SK-N-SH (cell line): ENCODE data around the gene MAP1LC3A. TPM values are rescaled to one million over a fixed set of nuclear protein-coding genes. Genes with fewer than 3 reads are reported as not detected.
A peak's percentile ranks its signal among the peaks of the same experiment; 100 is the strongest.

Experiments
- CTCF ChIA-PET: fragments of 300-600, 350-600 bp; formaldehyde crosslinking; extraction: SDS; loops from one replicate; lab custom pipeline; 2021; lab: Yijun Ruan, JAX
- POLR2A ChIA-PET: fragments of 350-600 bp; sonication (Branson Sonifier 250); formaldehyde crosslinking; extraction: SDS; loops from one replicate; lab custom pipeline; 2020; ENCODE audit warnings: antibody characterized with exemption, inconsistent platforms; lab: Yijun Ruan, JAX
- DNase-seq: peaks from one replicate; pipeline ENCODE4 v3.0.0; 2012
- H2AFZ ChIP-seq: fragments of 200-600 bp; sonication (generic); 2 replicates; pipeline ENCODE4 v1.8.1; 2016; ENCODE audit warnings: antibody characterized with exemption, mild to moderate bottlenecking, low read depth
- H3F3A ChIP-seq: fragments of 200-600 bp; sonication (generic); replicated peaks from 2 replicates; pipeline ENCODE3; 2016; ENCODE audit warnings: antibody characterized with exemption, mild to moderate bottlenecking; ENCODE audit not compliant: insufficient read depth
- H3K27ac ChIP-seq, 2 experiments: fragments of 200-500 bp in 1 of 2; fragments of 200-600 bp in 1 of 2; sonication (Bioruptor generic) in 1 of 2; sonication (generic), shearing (Covaris generic) in 1 of 2; 2 replicates each; pipeline versions ENCODE4 v1.5.1 to v1.6.1; 2014 to 2016; ENCODE audit warnings: low read depth in 2 of 2, inconsistent platforms in 1 of 2, low read length in 1 of 2, mild to moderate bottlenecking in 1 of 2, mixed read lengths in 1 of 2
- H3K27me3 ChIP-seq: fragments of 200-600 bp; sonication (generic), shearing (Covaris generic); 2 replicates; pipeline ENCODE4 v1.6.1; 2016; ENCODE audit warnings: mixed run types; ENCODE audit not compliant: insufficient read depth
- H3K36me3 ChIP-seq, 2 experiments: fragments of 200-500 bp in 1 of 2; fragments of 200-600 bp in 1 of 2; sonication (Bioruptor generic) in 1 of 2; sonication (generic) in 1 of 2; replicated peaks in 1 of 2; 2 replicates each; pipeline versions ENCODE3 to v1.5.1; 2014 to 2016; ENCODE audit warnings: low read length in 1 of 2, mild to moderate bottlenecking in 1 of 2; ENCODE audit not compliant: insufficient read depth in 2 of 2, control insufficient read depth in 1 of 2
- H3K4me1 ChIP-seq, 2 experiments: fragments of 200-500 bp in 1 of 2; fragments of 200-600 bp in 1 of 2; sonication (Bioruptor generic) in 1 of 2; sonication (generic), shearing (Covaris generic) in 1 of 2; 2 replicates each; pipeline versions ENCODE4 v1.5.1 to v1.6.1; 2014 to 2016; ENCODE audit warnings: low read depth in 1 of 2, low read length in 1 of 2, mixed run types in 1 of 2; ENCODE audit not compliant: insufficient read depth in 2 of 2, control insufficient read depth in 1 of 2
- H3K4me2 ChIP-seq: fragments of 200-600 bp; sonication (generic), shearing (Covaris generic); 2 replicates; pipeline ENCODE4 v1.6.1; 2017; ENCODE audit warnings: mixed run types
- H3K4me3 ChIP-seq, 2 experiments: fragments of 200-500 bp in 1 of 2; fragments of 200-600 bp in 1 of 2; sonication (Bioruptor generic) in 1 of 2; sonication (generic), shearing (Covaris generic) in 1 of 2; 2 replicates each; pipeline versions ENCODE4 v1.5.1 to v1.8.1; 2014 to 2016; ENCODE audit warnings: low read depth in 2 of 2, inconsistent platforms in 1 of 2, low read length in 1 of 2, mild to moderate bottlenecking in 1 of 2, mixed read lengths in 1 of 2, moderate library complexity in 1 of 2
- H3K79me2 ChIP-seq: fragments of 200-600 bp; sonication (generic); 2 replicates; pipeline ENCODE4 v1.8.1; 2017; ENCODE audit warnings: mild to moderate bottlenecking; ENCODE audit not compliant: insufficient read depth
- H3K9ac ChIP-seq: fragments of 200-600 bp; sonication (generic); 2 replicates; pipeline ENCODE4 v1.6.1; 2017; ENCODE audit warnings: mixed run types
- H3K9me2 ChIP-seq: fragments of 200-600 bp; sonication (generic); 2 replicates; pipeline ENCODE4 v1.6.1; 2017; ENCODE audit warnings: mixed run types
- H3K9me3 ChIP-seq: fragments of 200-600 bp; sonication (generic); 2 replicates; pipeline ENCODE4 v1.6.1; 2017; ENCODE audit warnings: mixed run types, mild to moderate bottlenecking, moderate library complexity
- H4K20me1 ChIP-seq: fragments of 200-600 bp; sonication (generic); 2 replicates; pipeline ENCODE4 v1.6.1; 2017; ENCODE audit warnings: mild to moderate bottlenecking, mixed run types; ENCODE audit not compliant: insufficient read depth
- CHD2 ChIP-seq: fragments of 150-350 bp; IDR thresholded peaks from 2 replicates; pipeline ENCODE4 v1.6.1; 2018; ENCODE audit warnings: low read length; ENCODE audit not compliant: partially characterized antibody
- ELF1 ChIP-seq: IDR thresholded peaks from 2 replicates; pipeline ENCODE4 v1.4.0; 2012
- EP300 ChIP-seq, 2 experiments: IDR thresholded peaks; 2 replicates each; pipeline versions ENCODE4 v1.4.0 to v1.6.1; 2012; ENCODE audit warnings: borderline replicate concordance in 1 of 2, low read depth in 1 of 2, low read length in 1 of 2
- EZH2phosphoT487 ChIP-seq: fragments of 200-600 bp; sonication (generic); IDR thresholded peaks from 2 replicates; pipeline ENCODE4 v1.6.1; 2017; ENCODE audit warnings: low read depth, mixed run types, mild to moderate bottlenecking, antibody characterized with exemption, moderate library complexity, borderline replicate concordance
- FOSL2 ChIP-seq: IDR thresholded peaks from 2 replicates; pipeline ENCODE4 v1.4.0; 2012; ENCODE audit warnings: low read depth, mild to moderate bottlenecking, moderate library complexity, borderline replicate concordance
- FOXM1 ChIP-seq: IDR thresholded peaks from 2 replicates; pipeline ENCODE4 v1.4.0; 2012; ENCODE audit warnings: low read depth, mild to moderate bottlenecking
- GABPA ChIP-seq: IDR thresholded peaks from 2 replicates; pipeline ENCODE4 v1.4.0; 2012; ENCODE audit warnings: low read depth, mild to moderate bottlenecking
- GATA2 ChIP-seq: sonication (generic); formaldehyde crosslinking; IDR thresholded peaks from 2 replicates; pipeline ENCODE4 v1.5.0; 2020; ENCODE audit warnings: mild to moderate bottlenecking, missing genetic modification reagents
- MAX ChIP-seq: IDR thresholded peaks from 2 replicates; pipeline ENCODE4 v1.4.0; 2012; ENCODE audit warnings: low read depth
- MEF2A ChIP-seq: IDR thresholded peaks from 2 replicates; pipeline ENCODE4 v1.4.0; 2012; ENCODE audit warnings: low read depth, borderline replicate concordance
- NFIC ChIP-seq: IDR thresholded peaks from 2 replicates; pipeline ENCODE4 v1.4.0; 2012; ENCODE audit warnings: borderline replicate concordance
- PBX3 ChIP-seq: IDR thresholded peaks from 2 replicates; pipeline ENCODE4; 2012
- REST ChIP-seq: IDR thresholded peaks from 2 replicates; pipeline ENCODE4 v1.6.1; 2012; ENCODE audit warnings: mild to moderate bottlenecking, low read depth, low read length, moderate library complexity
- RFX5 ChIP-seq: IDR thresholded peaks from 2 replicates; pipeline ENCODE4 v1.6.1; 2012; ENCODE audit warnings: mild to moderate bottlenecking, improper control_type of control experiment, low read length
- RXRA ChIP-seq: IDR thresholded peaks from 2 replicates; pipeline ENCODE4 v1.4.0; 2012; ENCODE audit warnings: low read depth, mild to moderate bottlenecking, borderline replicate concordance
- SIN3A ChIP-seq: IDR thresholded peaks from 2 replicates; pipeline ENCODE4 v1.6.1; 2012; ENCODE audit warnings: low read depth, mild to moderate bottlenecking, low read length, moderate library complexity, borderline replicate concordance
- TAF1 ChIP-seq: IDR thresholded peaks from 2 replicates; pipeline ENCODE4 v1.6.1; 2012; ENCODE audit warnings: low read depth, mild to moderate bottlenecking, low read length, moderate library complexity, borderline replicate concordance
- TEAD4 ChIP-seq: IDR thresholded peaks from 2 replicates; pipeline ENCODE4 v1.4.0; 2012; ENCODE audit warnings: mild to moderate bottlenecking, borderline replicate concordance; ENCODE audit not compliant: insufficient read depth
- USF2 ChIP-seq: fragments of 150-350 bp; IDR thresholded peaks from 2 replicates; pipeline ENCODE4 v1.6.1; 2017; ENCODE audit warnings: antibody characterized with exemption, low read length, low read depth, borderline replicate concordance
- WGBS: methylation state at CpG from one replicate; pipeline ENCODE4 v1.1.6; 2017; ENCODE audit warnings: low lambda C conversion rate; 5-methylcytosine and 5-hydroxymethylcytosine counted together
- polyA plus RNA-seq, 3 experiments: library from polyadenylated mRNA; depleted of rRNA; stranded (reverse); fragments of >200 nt; gene quantifications; 2 replicates each; pipeline ENCODE4 v1.2.3, GENCODE V29; 2012

The MAP1LC3A gene
- polyA plus RNA-seq, 1 of the 3 experiments (the other 2 are of a cell fraction) = 24.9 TPM

GRCh38 chr20:34525342-34525708, 33.2 kb upstream of the MAP1LC3A start:
- Histone ChIP-seq H2AFZ (no peak overlapping the region), H3K4me2 (peak overlapping the region; percentile 53; the same call in 1 of the 2 replicates), H3K9me3 (no peaks in the 10 kb centered on the region), H3K4me3 (no peak overlapping the region), H3K27ac (peak overlapping the region in 1 of 2 experiments; percentile 75; a peak in 2 of 4 replicates), H3K4me1 (peaks cover 15 to 17% of the 10 kb centered on the region in 2 experiments; a peak in 3 of 4 replicates), H3K9ac (no peak overlapping the region), H3K27me3 (no peaks in the 10 kb centered on the region)
- no peak for DNase-seq
- CTCF ChIA-PET = interaction anchor here (1.2 to 5.9 kb wide), 2 partner anchors 13 to 213 kb away, joined by 5 to 72 read pairs; no protein-coding TSS in a partner anchor
- no peak for TF ChIP-seq GABPA
- TF ChIP-seq PBX3 = no peak
- no peak for TF ChIP-seq EZH2phosphoT487
- TF ChIP-seq RFX5 = no peak
- no peak for TF ChIP-seq CHD2
- no peak for TF ChIP-seq SIN3A
- TF ChIP-seq RXRA = no peak
- TF ChIP-seq ELF1 = no peak
- TF ChIP-seq FOSL2 = no peak
- TF ChIP-seq GATA2 (CRISPR knock-in tag) = no peak
- no peak for TF ChIP-seq TAF1
- TF ChIP-seq EP300 (IDR thresholded peaks at IDR 0.05; ENCODE audit: borderline replicate concordance in 1 of 2, low read depth in 1 of 2, low read length in 1 of 2) = no peak
- no peak for TF ChIP-seq MEF2A
- no peak for TF ChIP-seq TEAD4
- TF ChIP-seq, all 33 proteins: peak for 0
- peaks cover 34% of the 10 kb centered on the region in 2 experiments for H3K36me3 ChIP-seq
- WGBS = 87% methylated on average over 7 of the region's 7 CpGs
- peaks cover 90% of the 10 kb centered on the region for H3K79me2 ChIP-seq
- POLR2A ChIA-PET = no interaction called here
- H3K9me2 ChIP-seq = no peaks in the 10 kb centered on the region
- peaks cover 69% of the 10 kb centered on the region for H4K20me1 ChIP-seq
- H3F3A ChIP-seq = peaks cover 37% of the 10 kb centered on the region

GRCh38 chr20:34525709-34526416, 32.7 kb upstream of the MAP1LC3A start:
- H3K79me2 ChIP-seq = peaks cover 90% of the 10 kb centered on the region
- no peaks in the 10 kb centered on the region for H3K9me2 ChIP-seq
- peak overlapping the region; percentile 30; the same call in 1 of the 2 replicates for H3K9ac ChIP-seq
- WGBS = 36% methylated on average over 14 of the region's 14 CpGs
- H3K4me1 ChIP-seq = peaks cover 15 to 17% of the 10 kb centered on the region in 2 experiments; a peak in 3 of 4 replicates
- peaks cover 36 to 39% of the 10 kb centered on the region in 2 experiments for H3K36me3 ChIP-seq
- CTCF ChIA-PET = interaction anchor here (1.0 to 5.9 kb wide), 4 partner anchors 12 to 244 kb away, joined by 3 to 72 read pairs (median 5); no protein-coding TSS in a partner anchor
- H3K27ac ChIP-seq = peak overlapping the region; percentile 31 to 75; a peak in 3 of 4 replicates
- no peaks in the 10 kb centered on the region for H3K27me3 ChIP-seq
- no peak overlapping the region for H2AFZ ChIP-seq
- H3F3A ChIP-seq = peaks cover 37% of the 10 kb centered on the region
- DNase-seq = peak; percentile 38
- peaks cover 69% of the 10 kb centered on the region for H4K20me1 ChIP-seq
- POLR2A ChIA-PET = no interaction called here
- peak overlapping the region in 1 of 2 experiments; percentile 10; a peak in 1 of 4 replicates for H3K4me3 ChIP-seq
- H3K4me2 ChIP-seq = peak overlapping the region; percentile 53; the same call in 1 of the 2 replicates
- no peaks in the 10 kb centered on the region for H3K9me3 ChIP-seq
- TF ChIP-seq SIN3A = peak; percentile 45; the same call in 1 of the 2 replicates
- peak; percentile 25; the same call in 1 of the 2 replicates for TF ChIP-seq REST
- TF ChIP-seq USF2 = no peak
- no peak for TF ChIP-seq FOXM1
- no peak; the same call in 1 of the 2 replicates for TF ChIP-seq PBX3
- peak; percentile 63; the same call in 1 of the 2 replicates for TF ChIP-seq MAX
- peak; percentile 89 for TF ChIP-seq NFIC
